HG02840 (cell line): Measurements from ENCODE around the gene FBRS.
A peak's percentile ranks its signal among the peaks of the same experiment; 100 is the strongest.
"Not testable (repeated sequence)": the region's sequence is repeated elsewhere in the genome, so short reads cannot be mapped to it uniquely, and the experiment has no call there.

Experiments
- ATAC-seq: cut with Tn5 transposase; IDR thresholded peaks from one replicate; pipeline ENCODE4 v1.9.1; 2021; ENCODE audit warnings: mild to moderate bottlenecking, moderate library complexity, moderate number of reproducible peaks; ENCODE audit not compliant: unreplicated experiment, low FRiP score

FBRS gene

GRCh38 chr16:30657866-30658730 is at the start of gene FBRS:
Gene FBRS, plus strand, starts transcription at chr16:30658431. Its CDS starts 1,088 bp downstream, at chr16:30659519.
- peak; percentile 66 for ATAC-seq

- peak; percentile 37 for ATAC-seq
Measured at GRCh38 chr16:30609002-30609925, 49.0 kb upstream of the FBRS start.

- ATAC-seq: peak; percentile 71
Measured at GRCh38 chr16:30609926-30610839, 48.0 kb upstream of the FBRS start, which contains the start of gene ZNF689. Gene ZNF689, minus strand, starts transcription at chr16:30610389. Its CDS starts 348 bp downstream, at chr16:30610041.

DNA sequence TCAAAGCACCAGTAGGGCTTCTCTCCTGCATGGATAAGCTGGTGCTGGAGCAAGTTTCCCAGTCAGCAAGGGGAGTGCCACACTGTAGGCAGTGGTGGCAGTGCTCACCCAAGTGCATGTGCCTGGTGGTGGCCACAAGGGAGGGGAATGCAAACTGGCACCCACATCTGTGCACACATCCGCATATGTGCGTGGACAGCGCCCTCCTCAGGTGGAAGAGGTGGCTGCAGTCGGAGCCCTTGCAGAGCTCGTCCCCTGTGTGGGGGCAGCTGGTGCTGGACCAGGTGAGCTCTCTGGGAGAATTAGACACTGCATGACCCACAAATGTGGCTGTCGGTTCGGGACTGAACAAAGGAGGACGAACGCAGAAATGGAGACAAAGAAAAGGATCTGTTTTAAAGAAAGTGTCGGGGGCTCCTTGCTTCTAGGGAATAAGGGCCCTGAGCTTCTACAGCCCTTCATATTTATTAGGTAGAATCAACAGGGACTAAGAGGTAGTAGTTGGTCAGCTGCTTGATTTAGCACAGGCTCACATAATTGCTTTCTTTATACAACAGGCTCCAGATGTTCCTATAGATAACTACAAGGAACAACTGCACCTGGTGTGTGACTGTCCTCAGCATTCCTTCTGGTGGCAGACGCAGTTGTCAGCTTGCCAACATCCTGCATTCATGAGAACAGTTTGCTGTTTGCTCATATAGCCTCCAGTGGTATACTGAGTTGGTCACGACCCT is 42.7 kb upstream of the FBRS start:
- no peak for ATAC-seq

- no peak for ATAC-seq
Measured at GRCh38 chr16:30619202-30619601, 39.0 kb upstream of the FBRS start.

GRCh38 chr16:30619638-30620037 is 38.6 kb upstream of the FBRS start:
- ATAC-seq: no peak

- no peak for ATAC-seq
Measured at GRCh38 chr16:30620169-30620568, 38.1 kb upstream of the FBRS start.

DNA sequence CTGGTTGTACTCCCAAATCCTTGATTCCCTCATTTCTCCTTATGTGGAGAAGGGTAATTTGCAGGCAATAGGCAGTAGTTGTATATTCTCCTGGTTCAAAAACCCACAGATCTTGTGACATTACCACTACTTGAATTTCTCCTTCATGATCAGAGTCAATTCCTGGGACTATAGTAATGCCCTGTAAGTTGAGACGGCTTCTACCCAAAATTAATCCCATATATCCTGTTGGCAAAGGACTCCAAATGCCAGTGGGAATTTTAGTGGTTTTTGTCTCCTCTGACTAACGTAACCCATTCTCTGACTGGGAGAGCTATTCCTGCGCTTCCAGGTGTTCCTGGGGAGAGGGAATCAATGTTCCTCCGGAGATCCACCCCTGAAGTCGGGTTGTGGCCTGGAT is 36.5 kb upstream of the FBRS start:
- no peak for ATAC-seq

GRCh38 chr16:30622455-30623032 is 35.7 kb upstream of the FBRS start:
- no peak for ATAC-seq

GRCh38 chr16:30623536-30624283 is 34.5 kb upstream of the FBRS start:
- no peak for ATAC-seq

DNA sequence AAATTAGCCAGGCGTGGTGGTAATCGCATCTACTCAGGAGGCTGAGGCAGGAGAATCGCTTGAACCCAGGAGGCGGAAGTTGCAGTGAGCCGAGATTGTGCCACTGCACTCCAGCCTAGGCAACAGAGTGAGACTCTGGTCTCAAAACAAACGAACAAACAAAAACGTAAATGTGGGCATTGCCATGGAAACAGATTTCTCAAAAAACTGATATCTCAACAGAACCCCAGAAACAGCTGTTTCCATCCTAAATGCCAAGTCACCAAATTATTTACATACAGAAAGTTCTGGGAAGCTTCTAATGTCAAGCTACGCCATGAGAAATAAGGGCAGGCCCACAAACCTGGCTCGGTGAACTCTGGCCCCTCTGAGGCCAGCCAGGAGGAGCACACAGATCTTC is 32.0 kb upstream of the FBRS start:
- no peak for ATAC-seq

GRCh38 chr16:30628628-30629540 is 29.3 kb upstream of the FBRS start:
- ATAC-seq: no peak

DNA sequence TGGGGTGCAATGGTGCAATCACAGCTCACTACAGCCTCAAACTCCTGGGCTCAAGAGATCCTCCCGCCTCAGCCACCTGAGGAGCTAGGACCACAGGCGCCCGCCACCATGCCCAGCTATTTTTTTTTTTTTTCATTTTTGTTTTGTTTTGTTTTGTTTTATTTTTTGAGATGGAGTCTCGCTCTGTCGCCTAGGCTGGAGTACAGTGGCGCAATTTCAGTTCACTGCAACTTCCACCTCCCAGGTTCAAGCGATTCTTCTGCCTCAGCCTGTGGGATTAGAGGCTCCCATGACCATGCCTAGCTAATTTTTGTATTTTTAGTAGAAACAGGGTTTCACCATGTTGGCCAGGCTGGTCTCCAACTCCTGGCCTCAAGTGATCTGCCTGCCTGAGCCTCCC is 25.8 kb upstream of the FBRS start:
- not testable (repeated sequence) for ATAC-seq

DNA sequence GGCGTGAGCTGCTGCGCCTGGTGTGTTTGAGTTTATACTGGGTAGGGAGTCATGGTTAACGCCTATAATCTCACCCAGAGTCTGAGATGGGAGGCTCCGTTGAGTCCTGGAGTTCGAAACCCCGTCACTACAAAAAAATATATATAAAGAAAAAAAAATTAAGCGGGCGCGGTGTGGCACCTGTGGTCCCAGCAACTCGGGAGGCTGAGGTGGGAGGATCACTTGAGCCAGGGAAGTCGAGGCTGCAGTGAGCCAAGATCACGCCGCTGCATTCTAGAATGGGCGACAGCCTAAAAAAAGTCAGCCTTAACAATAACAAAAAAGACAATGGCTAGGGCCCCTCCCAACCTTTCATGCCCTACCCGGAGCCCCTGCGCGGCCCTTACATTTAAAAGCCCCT is 24.7 kb upstream of the FBRS start:
- ATAC-seq: no peak

GRCh38 chr16:30636599-30636998 is 21.6 kb upstream of the FBRS start:
- ATAC-seq: no peak

DNA sequence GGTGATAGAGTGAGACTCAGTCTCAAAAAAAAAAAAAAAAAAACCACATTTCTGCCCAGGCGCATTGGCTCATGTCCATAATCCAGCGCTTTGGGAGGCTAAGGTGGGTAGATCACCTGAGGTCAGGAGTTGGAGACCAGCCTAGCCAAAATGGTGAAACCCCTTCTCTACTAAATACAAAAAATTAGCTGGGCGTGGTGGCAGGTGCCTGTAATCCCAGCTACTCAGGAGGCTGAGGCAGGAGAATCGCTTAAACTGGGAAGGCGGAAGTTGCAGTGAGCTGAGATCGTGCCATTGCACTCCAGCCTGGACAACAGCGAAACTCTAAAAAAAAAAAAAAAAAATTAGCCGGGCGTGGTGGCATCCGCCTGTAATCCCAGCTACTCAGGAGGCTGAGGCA is 21.1 kb upstream of the FBRS start:
- ATAC-seq: not testable (repeated sequence)

DNA sequence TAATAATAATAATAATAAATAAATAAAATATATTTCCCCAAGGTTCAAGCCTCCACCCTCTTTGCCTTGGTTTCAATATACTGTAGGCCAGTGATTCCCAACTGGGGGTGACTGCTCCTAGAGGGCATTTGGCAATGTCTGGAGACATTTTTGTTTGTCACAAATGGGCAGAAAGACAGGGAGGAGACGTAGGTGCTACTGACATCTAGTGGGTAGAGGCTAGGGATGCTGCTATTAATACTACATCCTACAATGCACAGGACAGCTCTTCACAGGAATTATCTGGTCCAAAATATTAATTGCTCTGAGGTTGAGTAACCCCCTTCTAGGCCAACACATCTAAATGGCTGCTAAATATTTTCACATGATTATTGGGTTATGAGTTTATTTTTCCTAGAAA is 20.3 kb upstream of the FBRS start:
- ATAC-seq: no peak
